Fibroblast of the aortic adventitia (primary cell): ENCODE results near the gene ADAM12. TPM values are rescaled to one million over a fixed set of nuclear protein-coding genes. Genes with fewer than 3 reads are reported as not detected.
"Not testable (repeated sequence)": the region's sequence is repeated elsewhere in the genome, so short reads cannot be mapped to it uniquely, and the experiment has no call there.

Experiments
- DNase-seq: peaks from one replicate; pipeline ENCODE4 v3.0.0-alpha.2; 2010; ENCODE audit warnings: low read depth
- H3K4me3 ChIP-seq: 2 replicates; pipeline ENCODE4 v1.5.1; 2011; ENCODE audit warnings: low read depth, mild to moderate bottlenecking, control low read depth, low read length, moderate library complexity
- small RNA-seq: library from RNA; depleted of rRNA; stranded (forward); fragments of <200 nt; gene quantifications from one replicate; pipeline ENCODE3, GENCODE V24; 2012
- total RNA-seq: library from RNA; depleted of rRNA; stranded (reverse); fragments of >200 nt; gene quantifications from 2 replicates; pipeline ENCODE4 v1.2.3, GENCODE V29; 2012; ENCODE audit warnings: low replicate concordance
- TF ChIP-seq, protein P1 (sequence below): IDR thresholded peaks from 2 replicates; pipeline ENCODE4 v1.5.1; 2011; ENCODE audit warnings: mild to moderate bottlenecking, low read length, control low read depth, inconsistent platforms; ENCODE audit not compliant: insufficient read depth

The ADAM12 gene
- total RNA-seq, 1 donor: 82.7 TPM

DNA sequence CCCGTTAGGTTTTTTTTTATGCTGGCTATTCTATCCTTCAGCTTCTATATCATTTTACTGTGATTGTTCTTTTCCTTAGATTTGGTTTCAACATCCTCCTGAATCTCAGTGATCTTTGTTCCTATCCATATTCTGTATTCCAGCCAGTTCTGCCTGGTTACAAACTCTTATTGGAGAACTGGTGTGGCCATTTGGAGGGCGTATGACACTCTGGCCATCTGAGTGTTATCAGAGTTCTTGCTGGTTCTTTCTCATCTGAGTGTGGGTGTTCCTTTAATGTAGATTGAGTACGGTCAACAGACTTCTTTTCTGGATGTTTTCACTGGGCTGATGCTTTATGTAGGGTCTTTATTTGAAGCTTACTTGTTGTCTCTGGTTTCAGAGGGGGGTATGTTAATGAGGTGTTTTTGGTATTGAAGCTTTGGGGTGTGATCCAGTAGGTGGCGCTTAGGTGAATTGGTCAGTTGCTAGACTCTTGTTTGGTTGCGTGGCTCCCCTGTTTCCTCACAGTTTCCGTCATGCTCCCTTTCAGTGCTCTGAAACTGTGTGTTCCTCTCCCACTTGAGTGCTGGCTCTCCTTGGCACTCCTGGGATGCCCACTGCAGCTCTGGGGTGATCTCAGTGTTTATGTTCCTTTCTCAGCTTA is 411.2 kb downstream of the ADAM12 start:
- H3K4me3 ChIP-seq: no peak overlapping the region
- no peak for DNase-seq
- TF ChIP-seq, protein P1, sequence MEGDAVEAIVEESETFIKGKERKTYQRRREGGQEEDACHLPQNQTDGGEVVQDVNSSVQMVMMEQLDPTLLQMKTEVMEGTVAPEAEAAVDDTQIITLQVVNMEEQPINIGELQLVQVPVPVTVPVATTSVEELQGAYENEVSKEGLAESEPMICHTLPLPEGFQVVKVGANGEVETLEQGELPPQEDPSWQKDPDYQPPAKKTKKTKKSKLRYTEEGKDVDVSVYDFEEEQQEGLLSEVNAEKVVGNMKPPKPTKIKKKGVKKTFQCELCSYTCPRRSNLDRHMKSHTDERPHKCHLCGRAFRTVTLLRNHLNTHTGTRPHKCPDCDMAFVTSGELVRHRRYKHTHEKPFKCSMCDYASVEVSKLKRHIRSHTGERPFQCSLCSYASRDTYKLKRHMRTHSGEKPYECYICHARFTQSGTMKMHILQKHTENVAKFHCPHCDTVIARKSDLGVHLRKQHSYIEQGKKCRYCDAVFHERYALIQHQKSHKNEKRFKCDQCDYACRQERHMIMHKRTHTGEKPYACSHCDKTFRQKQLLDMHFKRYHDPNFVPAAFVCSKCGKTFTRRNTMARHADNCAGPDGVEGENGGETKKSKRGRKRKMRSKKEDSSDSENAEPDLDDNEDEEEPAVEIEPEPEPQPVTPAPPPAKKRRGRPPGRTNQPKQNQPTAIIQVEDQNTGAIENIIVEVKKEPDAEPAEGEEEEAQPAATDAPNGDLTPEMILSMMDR: no peak

- not testable (repeated sequence) for H3K4me3 ChIP-seq, DNase-seq
Measured at GRCh38 chr10:125970077-125970630, 418.1 kb downstream of the ADAM12 start.

- H3K4me3 ChIP-seq: no peak overlapping the region
- no peak for DNase-seq
- TF ChIP-seq, protein P1: no peak
Measured at GRCh38 chr10:125967533-125967932, 420.7 kb downstream of the ADAM12 start.

DNA sequence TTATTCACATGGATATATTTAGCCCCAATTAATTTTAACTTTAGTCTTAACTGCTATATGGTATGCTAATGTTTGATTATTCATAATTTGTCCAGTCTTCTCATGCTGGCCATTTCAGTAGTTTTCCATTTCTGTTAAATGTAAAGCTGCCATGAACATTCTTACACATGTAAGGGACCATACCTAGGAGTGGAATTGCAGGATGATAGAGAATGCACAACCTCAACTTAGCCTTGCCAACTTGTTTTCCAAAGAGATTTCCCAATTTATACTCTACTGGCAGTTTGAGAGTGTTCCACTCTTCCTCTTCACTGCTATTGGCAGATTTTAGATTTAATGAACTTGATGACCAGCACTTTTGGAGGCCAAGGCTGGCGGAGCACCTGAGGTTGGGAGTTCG is 423.7 kb downstream of the ADAM12 start:
- no peak overlapping the region for H3K4me3 ChIP-seq
- TF ChIP-seq, protein P1: no peak
- DNase-seq: no peak

Small RNAs within 50 kb of the gene (small RNA-seq; reads per million reads assigned to genes)
- not detected for gene RNA5SP328
